ENCODE data around the gene ELF2.

- TF ChIP-seq CTCF (conservative IDR thresholded peaks at IDR 0.05): peak; percentile 89
- TF ChIP-seq ZFX (IDR thresholded peaks at IDR 0.05): no peak
These were observed 77.5 kb downstream of the ELF2 start for GRCh38 chr4:139099366-139099982.

All from C4-2B (cell line).